Measurements from ENCODE around the gene LLGL1. TPM values are rescaled to one million over a fixed set of nuclear protein-coding genes. Genes with fewer than 3 reads are reported as not detected.
A peak's percentile ranks its signal among the peaks of the same experiment; 100 is the strongest.

Gene LLGL1
- total RNA-seq = 18.3 TPM
- 10 to 100 TPM; 20.4 to 35.5 (median 29.0) TPM for polyA plus RNA-seq (ENCODE audit: insufficient read depth in 1 of 8, insufficient read length in 8 of 8, low replicate concordance in 1 of 8)
- long read RNA-seq, donor 1, full-length matches to known transcripts = 1 of 26 reads
- long read RNA-seq, donor 1, partial matches to known transcripts = 25 of 26 reads
- long read RNA-seq, donor 1, other reads (novel, unspliced or antisense) = 0 of 26 reads
- long read RNA-seq, donor 2 = 0 reads
- long read RNA-seq, donor 3, full-length matches to known transcripts = 1 of 74 reads
- long read RNA-seq, donor 3, partial matches to known transcripts = 60 of 74 reads
- long read RNA-seq, donor 3, other reads (novel, unspliced or antisense) = 13 of 74 reads
- long read RNA-seq, donor 4, full-length matches to known transcripts = 2 of 2 reads
- long read RNA-seq, donor 4, partial matches to known transcripts = 0 of 2 reads
- long read RNA-seq, donor 4, other reads (novel, unspliced or antisense) = 0 of 2 reads
- long read RNA-seq, donor 5, full-length matches to known transcripts = 3 of 205 reads
- long read RNA-seq, donor 5, partial matches to known transcripts = 195 of 205 reads
- long read RNA-seq, donor 5, other reads (novel, unspliced or antisense) = 7 of 205 reads
- long read RNA-seq, donor 6, full-length matches to known transcripts = 9 of 21 reads
- long read RNA-seq, donor 6, partial matches to known transcripts = 12 of 21 reads
- long read RNA-seq, donor 6, other reads (novel, unspliced or antisense) = 0 of 21 reads
- long read RNA-seq, donor 7, full-length matches to known transcripts = 5 of 38 reads
- long read RNA-seq, donor 7, partial matches to known transcripts = 33 of 38 reads
- long read RNA-seq, donor 7, other reads (novel, unspliced or antisense) = 0 of 38 reads
- long read RNA-seq, donor 8, partial matches to known transcripts = 6 of 6 reads
- long read RNA-seq, donor 8, other reads (novel, unspliced or antisense) = 0 of 6 reads
- long read RNA-seq, donor 9, full-length matches to known transcripts = 1 of 1 reads
- long read RNA-seq, donor 9, partial matches to known transcripts = 0 of 1 reads
- long read RNA-seq, donor 9, other reads (novel, unspliced or antisense) = 0 of 1 reads
- long read RNA-seq, donor 10, full-length matches to known transcripts = 1 of 62 reads
- long read RNA-seq, donor 10, partial matches to known transcripts = 61 of 62 reads
- long read RNA-seq, donor 10, other reads (novel, unspliced or antisense) = 0 of 62 reads
- long read RNA-seq, donor 11 = 0 reads

- peak; percentile 99 for DNase-seq
- Histone ChIP-seq H3K4me3 (ENCODE audit: low read length) (peak within 1 kb of the TSS; percentile 84), H3K9me3 (replicated peaks; ENCODE audit: control insufficient read depth, low read depth, low read length) (no peaks in the 10 kb centered on the region), H3K27me3 (ENCODE audit: control insufficient read depth, insufficient read depth, low read length) (no peaks in the 10 kb centered on the region), H3K36me3 (ENCODE audit: control insufficient read depth, insufficient read depth, low read length) (no peaks in the 10 kb centered on the region), H3K4me1 (ENCODE audit: control insufficient read depth, insufficient read depth, low read length) (peaks cover 43% of the 10 kb centered on the region), H3K27ac (ENCODE audit: low read length) (peak within 1 kb of the TSS; percentile 91)
- WGBS (ENCODE audit: insufficient coverage) = under 1% methylated on average over 59 of the region's 60 CpGs
These were observed at the start of gene LLGL1 for GRCh38 chr17:18225121-18225641. Gene LLGL1, plus strand, starts transcription at chr17:18225635. Its CDS starts 48 bp downstream, at chr17:18225683.

- H3K9me3 ChIP-seq (replicated peaks; ENCODE audit: control insufficient read depth, low read depth, low read length) = no peaks in the 10 kb centered on the region
- H3K27me3 ChIP-seq (ENCODE audit: control insufficient read depth, insufficient read depth, low read length) = no peaks in the 10 kb centered on the region
- H3K36me3 ChIP-seq (ENCODE audit: control insufficient read depth, insufficient read depth, low read length) = no peaks in the 10 kb centered on the region
- DNase-seq = peak; percentile 50
- WGBS (ENCODE audit: insufficient coverage) = 68% methylated on average over 4 of the region's 7 CpGs
- peaks cover 2% of the 10 kb centered on the region for H3K4me1 ChIP-seq (ENCODE audit: control insufficient read depth, insufficient read depth, low read length)
- H3K27ac ChIP-seq (ENCODE audit: low read length) = no peak overlapping the region
- H3K4me3 ChIP-seq (ENCODE audit: low read length) = no peak overlapping the region
These were observed 49.3 kb upstream of the LLGL1 start for GRCh38 chr17:18176176-18176575.

- no peaks in the 10 kb centered on the region for H3K9me3 ChIP-seq (replicated peaks; ENCODE audit: control insufficient read depth, low read depth, low read length)
- DNase-seq = no peak
- peaks cover 10% of the 10 kb centered on the region for H3K4me1 ChIP-seq (ENCODE audit: control insufficient read depth, insufficient read depth, low read length)
- H3K4me3 ChIP-seq (ENCODE audit: low read length) = no peak overlapping the region
- H3K36me3 ChIP-seq (ENCODE audit: control insufficient read depth, insufficient read depth, low read length) = no peaks in the 10 kb centered on the region
- no peak overlapping the region for H3K27ac ChIP-seq (ENCODE audit: low read length)
- H3K27me3 ChIP-seq (ENCODE audit: control insufficient read depth, insufficient read depth, low read length) = no peaks in the 10 kb centered on the region
These were observed 48.3 kb upstream of the LLGL1 start for GRCh38 chr17:18177133-18177532.

- DNase-seq = no peak
- Histone ChIP-seq H3K4me3 (ENCODE audit: low read length) (no peak overlapping the region), H3K27ac (ENCODE audit: low read length) (no peak overlapping the region), H3K4me1 (ENCODE audit: control insufficient read depth, insufficient read depth, low read length) (peaks cover 16% of the 10 kb centered on the region), H3K9me3 (replicated peaks; ENCODE audit: control insufficient read depth, low read depth, low read length) (no peaks in the 10 kb centered on the region), H3K36me3 (ENCODE audit: control insufficient read depth, insufficient read depth, low read length) (no peaks in the 10 kb centered on the region), H3K27me3 (ENCODE audit: control insufficient read depth, insufficient read depth, low read length) (no peaks in the 10 kb centered on the region)
- WGBS (ENCODE audit: insufficient coverage) = 71% methylated on average over 3 of the region's 8 CpGs
These were observed 47.7 kb upstream of the LLGL1 start for GRCh38 chr17:18177722-18178121.

GRCh38 chr17:18179196-18179595 lies 46.2 kb upstream of the LLGL1 start:
- peaks cover 17% of the 10 kb centered on the region for H3K4me1 ChIP-seq (ENCODE audit: control insufficient read depth, insufficient read depth, low read length)
- H3K27ac ChIP-seq (ENCODE audit: low read length) = no peak overlapping the region
- WGBS (ENCODE audit: insufficient coverage) = no CpG with 5 or more reads among the region's 1 CpG
- H3K36me3 ChIP-seq (ENCODE audit: control insufficient read depth, insufficient read depth, low read length) = no peaks in the 10 kb centered on the region
- no peaks in the 10 kb centered on the region for H3K27me3 ChIP-seq (ENCODE audit: control insufficient read depth, insufficient read depth, low read length)
- no peaks in the 10 kb centered on the region for H3K9me3 ChIP-seq (replicated peaks; ENCODE audit: control insufficient read depth, low read depth, low read length)
- DNase-seq = no peak
- H3K4me3 ChIP-seq (ENCODE audit: low read length) = no peak overlapping the region

- DNase-seq = no peak
- no peaks in the 10 kb centered on the region for H3K27me3 ChIP-seq (ENCODE audit: control insufficient read depth, insufficient read depth, low read length)
- H3K36me3 ChIP-seq (ENCODE audit: control insufficient read depth, insufficient read depth, low read length) = no peaks in the 10 kb centered on the region
- no peak overlapping the region for H3K4me3 ChIP-seq (ENCODE audit: low read length)
- H3K4me1 ChIP-seq (ENCODE audit: control insufficient read depth, insufficient read depth, low read length) = peaks cover 18% of the 10 kb centered on the region
- WGBS (ENCODE audit: insufficient coverage) = 79% methylated on average over 5 of the region's 7 CpGs
- H3K9me3 ChIP-seq (replicated peaks; ENCODE audit: control insufficient read depth, low read depth, low read length) = no peaks in the 10 kb centered on the region
- no peak overlapping the region for H3K27ac ChIP-seq (ENCODE audit: low read length)
These were observed 45.6 kb upstream of the LLGL1 start for GRCh38 chr17:18179804-18180203.

- DNase-seq = peak; percentile 87
- Histone ChIP-seq H3K27me3 (ENCODE audit: control insufficient read depth, insufficient read depth, low read length) (no peaks in the 10 kb centered on the region), H3K9me3 (replicated peaks; ENCODE audit: control insufficient read depth, low read depth, low read length) (no peaks in the 10 kb centered on the region), H3K4me1 (ENCODE audit: control insufficient read depth, insufficient read depth, low read length) (peaks cover 32% of the 10 kb centered on the region), H3K36me3 (ENCODE audit: control insufficient read depth, insufficient read depth, low read length) (peaks cover 10% of the 10 kb centered on the region), H3K27ac (ENCODE audit: low read length) (peak overlapping the region; percentile 100), H3K4me3 (ENCODE audit: low read length) (no peak overlapping the region)
- 69% methylated on average over 2 of the region's 5 CpGs for WGBS (ENCODE audit: insufficient coverage)
These were observed 44.1 kb upstream of the LLGL1 start for GRCh38 chr17:18181358-18181757.

GRCh38 chr17:18182110-18182977 lies 43.1 kb upstream of the LLGL1 start:
- DNase-seq = peak; percentile 80
- H3K9me3 ChIP-seq (replicated peaks; ENCODE audit: control insufficient read depth, low read depth, low read length) = no peaks in the 10 kb centered on the region
- WGBS (ENCODE audit: insufficient coverage) = 16% methylated on average over 22 of the region's 28 CpGs
- peaks cover 41% of the 10 kb centered on the region for H3K4me1 ChIP-seq (ENCODE audit: control insufficient read depth, insufficient read depth, low read length)
- no peaks in the 10 kb centered on the region for H3K27me3 ChIP-seq (ENCODE audit: control insufficient read depth, insufficient read depth, low read length)
- peak overlapping the region; percentile 69 for H3K4me3 ChIP-seq (ENCODE audit: low read length)
- peaks cover 15% of the 10 kb centered on the region for H3K36me3 ChIP-seq (ENCODE audit: control insufficient read depth, insufficient read depth, low read length)
- peak overlapping the region; percentile 100 for H3K27ac ChIP-seq (ENCODE audit: low read length)

- peak; percentile 93 for DNase-seq
- Histone ChIP-seq H3K36me3 (ENCODE audit: control insufficient read depth, insufficient read depth, low read length) (peaks cover 22% of the 10 kb centered on the region), H3K4me1 (ENCODE audit: control insufficient read depth, insufficient read depth, low read length) (peaks cover 47% of the 10 kb centered on the region), H3K9me3 (replicated peaks; ENCODE audit: control insufficient read depth, low read depth, low read length) (no peaks in the 10 kb centered on the region), H3K4me3 (ENCODE audit: low read length) (peak overlapping the region; percentile 69), H3K27me3 (ENCODE audit: control insufficient read depth, insufficient read depth, low read length) (no peaks in the 10 kb centered on the region), H3K27ac (ENCODE audit: low read length) (peak overlapping the region; percentile 100)
- WGBS (ENCODE audit: insufficient coverage) = 0% methylated on average over 33 of the region's 33 CpGs
These were observed 42.5 kb upstream of the LLGL1 start for GRCh38 chr17:18182978-18183333.
